NCI-H2227 (cell line): ENCODE measurements around the gene F2RL1.
"Not testable (repeated sequence)": the region's sequence is repeated elsewhere in the genome, so short reads cannot be mapped to it uniquely, and the experiment has no call there.

Experiments
- DNase-seq: peaks from one replicate; lab custom pipeline; 2025; ENCODE audit not compliant: unreplicated experiment; lab: John Stamatoyannopoulos, UW

The F2RL1 gene

DNA sequence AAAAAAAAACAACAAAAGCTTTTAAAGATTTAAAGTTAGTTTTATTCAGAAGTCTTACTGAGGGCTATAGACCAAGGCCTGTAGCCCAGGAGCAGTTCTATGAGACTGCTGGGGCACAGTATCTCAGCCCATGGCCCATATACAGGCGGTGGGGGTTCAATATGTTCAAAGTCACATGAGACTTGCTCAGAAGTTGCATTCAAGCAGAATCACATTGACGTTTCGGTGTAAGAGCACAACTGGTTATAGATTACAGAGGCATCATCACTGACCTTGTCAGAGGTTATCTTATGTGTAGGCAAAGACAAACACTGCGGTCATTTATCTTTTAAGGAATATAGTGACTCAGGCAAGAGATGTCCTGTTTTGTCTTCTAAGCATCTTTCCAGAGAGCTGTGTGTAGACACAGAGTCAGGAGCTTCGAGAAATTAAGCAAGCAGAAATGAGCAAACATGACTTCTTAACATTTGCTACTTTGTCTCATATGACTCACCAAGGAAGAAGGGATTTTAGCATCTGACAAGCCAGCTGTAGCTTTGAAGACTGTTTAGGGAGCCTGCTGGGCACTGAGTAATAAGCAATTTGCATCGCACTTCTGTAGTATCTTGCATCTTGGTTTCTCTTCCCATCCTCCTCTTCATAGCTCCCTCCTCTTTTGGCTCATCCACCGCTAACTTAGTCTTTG lies 12.9 kb upstream of the F2RL1 start:
- no peak for DNase-seq

DNA sequence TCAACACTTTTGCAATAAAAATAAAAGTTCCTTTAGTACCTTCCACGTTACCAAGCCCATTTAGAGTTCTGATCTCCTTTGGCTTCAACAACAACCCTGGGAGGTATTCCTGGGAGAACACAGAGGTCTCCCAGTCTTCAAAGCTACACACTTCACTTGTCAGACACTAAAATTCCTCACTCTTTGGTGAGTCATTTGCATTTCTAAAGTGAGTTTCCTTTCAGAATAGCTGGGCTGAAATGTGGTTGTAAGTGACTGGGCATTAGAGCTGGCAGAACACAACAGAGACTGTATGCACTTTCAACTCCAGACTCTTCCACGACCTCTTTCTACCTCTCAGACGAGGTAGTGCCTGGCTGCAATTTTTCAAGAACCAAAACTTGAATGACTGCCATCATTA lies 11.5 kb upstream of the F2RL1 start:
- DNase-seq, result no peak

DNA sequence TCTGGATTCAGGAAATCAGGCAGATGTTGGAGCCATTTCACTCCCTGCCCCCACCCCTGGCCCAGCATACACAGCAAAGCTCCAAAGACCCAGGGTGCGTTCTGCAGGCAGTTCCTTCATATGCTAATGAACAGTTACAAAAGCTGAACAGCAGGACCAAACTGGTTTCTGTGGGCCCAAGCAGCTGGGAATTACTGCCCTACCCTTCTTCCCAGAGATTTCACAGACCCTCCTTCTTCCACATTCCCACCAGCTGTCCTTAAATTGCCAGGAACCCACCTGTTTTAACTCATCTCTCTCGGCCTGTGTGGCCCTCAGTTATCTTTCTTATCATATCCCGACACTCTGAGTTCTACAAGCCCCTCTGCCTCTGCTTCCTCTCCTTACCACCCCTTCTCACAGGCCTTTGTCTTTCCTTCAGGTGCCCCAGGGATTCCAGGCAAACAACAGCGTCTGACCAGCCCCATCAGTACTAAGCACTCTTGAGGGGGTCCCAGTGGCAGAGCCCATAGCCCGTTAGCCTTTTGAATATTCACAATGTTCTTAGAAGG lies 10.6 kb upstream of the F2RL1 start:
- DNase-seq, result no peak

DNA sequence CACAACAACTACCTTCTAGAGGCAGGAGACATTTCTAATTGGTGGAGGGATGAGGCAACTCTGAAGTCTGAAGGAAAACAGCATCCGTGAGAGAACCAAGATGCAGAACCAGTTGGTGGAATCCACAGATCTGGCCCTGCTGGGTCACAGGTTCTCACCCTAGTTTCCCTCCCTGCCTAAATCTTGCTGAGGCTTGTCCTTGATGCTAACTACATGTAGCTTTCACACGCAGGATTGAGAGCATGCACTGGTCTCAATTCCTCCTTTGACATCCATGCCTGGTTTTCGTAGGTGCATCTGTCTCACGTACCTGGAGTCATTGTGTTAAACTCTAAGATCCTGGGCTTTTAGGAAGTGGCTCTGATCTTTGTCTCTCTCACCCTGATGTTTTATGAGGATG lies 9.7 kb upstream of the F2RL1 start:
- no peak for DNase-seq

DNA sequence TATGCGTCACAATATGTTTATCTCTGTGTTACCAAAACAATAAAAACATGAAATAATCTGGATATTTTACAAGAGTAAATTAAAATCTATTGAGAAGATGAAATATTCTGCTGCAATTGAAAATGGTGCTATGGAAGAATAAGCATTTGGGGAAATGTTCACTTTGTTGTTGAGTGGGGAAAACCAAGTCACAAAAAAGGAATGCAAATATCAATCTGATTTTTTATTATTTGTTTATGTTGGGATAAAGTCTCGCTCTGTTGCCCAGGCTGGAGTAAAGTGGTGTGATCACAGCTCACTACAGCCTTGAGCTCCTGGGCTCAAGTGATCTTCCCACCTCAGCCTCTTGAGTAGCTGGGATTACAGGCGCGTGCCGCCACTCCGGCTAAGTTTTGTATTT lies 8.6 kb upstream of the F2RL1 start:
- DNase-seq, result no peak

DNA sequence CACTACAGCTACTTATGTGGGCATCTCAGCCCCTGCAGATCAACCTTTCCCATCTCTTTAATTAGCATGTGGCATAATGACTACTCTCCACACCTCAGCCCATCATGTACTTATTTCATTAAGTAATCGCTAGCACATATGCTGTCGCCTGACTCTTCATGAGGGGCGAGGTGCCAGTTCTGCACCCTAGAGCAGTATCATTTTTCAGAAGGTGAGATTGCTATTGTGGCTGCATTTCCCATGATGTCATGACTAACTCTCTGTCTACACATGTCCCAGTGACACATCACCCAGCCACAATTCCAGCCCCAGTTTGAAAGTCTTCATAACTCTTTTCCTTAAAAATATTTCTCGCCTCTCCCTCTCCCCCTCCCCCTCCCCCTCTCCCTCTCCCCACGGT lies 7.6 kb upstream of the F2RL1 start:
- DNase-seq, result no peak

DNA sequence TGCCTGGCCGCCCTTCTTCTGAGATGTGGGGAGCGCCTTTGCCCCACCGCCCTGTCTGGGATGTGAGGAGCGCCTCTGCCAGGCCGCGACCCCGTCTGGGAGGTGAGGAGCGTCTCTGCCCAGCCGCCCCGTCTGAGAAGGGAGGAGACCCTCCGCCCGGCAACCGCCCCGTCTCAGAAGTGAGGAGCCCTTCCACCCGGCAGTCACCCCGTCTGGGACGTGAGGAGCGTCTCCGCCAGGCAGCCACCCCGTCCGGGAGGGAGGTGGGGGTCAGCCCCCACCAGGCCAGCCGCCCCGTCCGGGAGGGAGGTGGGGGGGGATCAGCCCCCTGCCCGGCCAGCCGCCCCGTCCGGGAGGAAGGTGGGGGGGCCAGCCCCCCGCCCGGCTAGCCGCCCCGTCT lies 6.6 kb upstream of the F2RL1 start:
- not testable (repeated sequence) for DNase-seq

DNA sequence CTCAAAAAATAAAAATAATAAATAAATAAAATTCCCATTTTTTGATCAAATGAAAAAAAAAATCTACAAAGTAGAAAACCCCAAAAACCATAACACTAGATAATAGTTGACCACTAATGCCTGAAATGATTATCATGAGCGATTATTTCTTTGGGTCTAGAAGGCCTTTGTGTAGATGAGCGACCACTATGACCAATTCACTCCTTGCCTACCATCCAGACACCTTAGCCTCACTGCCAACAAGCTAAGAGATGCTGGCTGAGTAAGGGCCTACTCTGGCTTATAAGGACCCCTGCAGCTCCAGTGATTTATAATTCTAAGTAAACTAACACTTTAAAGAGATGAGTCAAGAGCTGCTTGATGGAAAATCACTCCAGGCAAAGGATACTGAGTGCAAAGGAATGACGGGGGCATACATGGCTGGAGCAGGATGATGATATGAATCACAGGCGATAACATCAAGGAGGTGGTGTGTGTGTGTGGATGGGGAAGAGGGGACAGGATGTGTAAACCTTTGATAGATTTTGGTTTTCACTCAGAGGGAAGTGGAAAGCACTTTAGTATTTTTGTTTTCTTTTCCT lies 4.8 kb upstream of the F2RL1 start:
- no peak for DNase-seq

DNA sequence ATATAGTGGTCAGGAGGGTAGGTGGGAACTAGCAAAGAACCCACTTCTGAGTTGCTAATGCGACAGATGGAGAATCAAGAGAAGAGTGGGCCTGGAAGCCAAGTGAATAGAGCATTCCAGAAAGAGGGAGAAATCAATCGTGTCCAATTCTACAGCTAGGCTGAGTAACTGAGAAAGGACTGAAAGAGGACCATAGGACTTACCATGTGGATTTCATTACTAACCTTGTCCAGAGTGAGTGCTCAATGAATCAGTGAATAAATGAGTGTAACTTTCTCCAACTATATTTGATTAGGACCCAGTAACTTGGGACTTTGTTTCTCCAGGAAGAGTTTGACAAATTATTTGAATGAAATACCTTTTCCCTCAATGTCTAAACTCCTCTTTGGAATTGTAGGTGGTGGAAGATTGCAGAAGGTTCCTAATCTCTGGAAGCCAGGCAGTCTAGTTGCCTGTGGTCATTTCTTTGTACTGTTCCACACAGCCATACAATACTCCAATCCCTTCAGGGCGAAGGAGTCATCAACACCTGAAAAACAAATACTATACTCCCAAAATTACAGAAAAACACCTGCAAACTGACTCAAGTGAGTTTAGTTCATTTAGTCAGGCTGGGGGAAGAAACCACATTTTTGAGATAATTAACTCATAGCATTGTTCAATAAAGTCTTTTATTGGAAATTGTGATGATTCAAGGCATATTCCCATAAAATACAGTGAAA lies 2.6 kb upstream of the F2RL1 start:
- no peak for DNase-seq

DNA sequence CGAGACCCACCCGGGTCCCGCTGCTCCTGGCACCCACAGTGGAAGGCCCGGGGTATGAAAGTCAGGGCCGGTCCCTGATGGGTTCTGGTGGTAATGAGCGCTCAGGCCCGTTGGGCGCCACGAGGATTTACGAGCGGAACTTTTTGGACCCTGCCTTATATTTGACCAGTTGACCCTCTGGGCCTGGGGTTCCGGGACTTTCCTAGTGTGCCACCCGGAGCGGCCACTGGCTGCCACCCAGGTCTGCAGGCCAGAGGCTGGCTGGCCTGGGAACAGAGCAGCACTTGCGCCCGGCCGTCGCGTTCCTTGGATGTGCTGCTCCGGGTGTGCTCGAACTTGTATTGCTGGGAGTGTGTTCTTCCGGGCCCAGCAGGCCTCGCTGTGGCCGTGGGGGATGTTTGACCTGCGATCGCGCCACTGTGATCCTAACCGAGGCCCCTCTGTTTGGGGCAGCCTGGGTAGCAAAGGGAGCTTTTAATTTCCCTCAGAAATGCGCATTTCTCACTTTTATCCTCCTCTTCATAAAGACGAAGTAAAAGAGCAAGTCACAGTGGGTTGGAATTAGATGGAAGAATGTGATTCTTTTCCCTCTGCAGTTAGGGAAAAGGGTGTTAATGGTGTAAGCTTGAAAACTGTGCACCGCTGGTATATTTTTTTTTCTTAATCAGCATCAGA lies 1.2 kb downstream of the F2RL1 start:
- DNase-seq, result no peak

DNA sequence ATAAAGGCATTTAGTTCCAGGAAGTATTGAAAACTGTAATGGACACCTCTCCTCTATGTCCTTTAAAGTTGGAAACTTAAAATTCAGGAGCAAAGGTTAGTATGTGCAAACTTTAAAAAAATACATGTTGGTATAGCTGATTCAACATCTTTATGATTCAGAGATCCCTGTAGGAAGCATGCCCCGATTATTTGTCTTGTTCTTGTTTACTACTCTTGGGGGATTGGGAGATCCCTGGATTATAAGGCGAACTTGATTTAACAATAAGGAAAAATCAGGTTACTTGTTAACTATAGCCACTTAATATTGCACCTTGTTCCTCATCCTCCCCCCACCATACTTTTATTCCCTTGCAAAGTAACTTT lies 1.7 kb downstream of the F2RL1 start:
- DNase-seq, result no peak

DNA sequence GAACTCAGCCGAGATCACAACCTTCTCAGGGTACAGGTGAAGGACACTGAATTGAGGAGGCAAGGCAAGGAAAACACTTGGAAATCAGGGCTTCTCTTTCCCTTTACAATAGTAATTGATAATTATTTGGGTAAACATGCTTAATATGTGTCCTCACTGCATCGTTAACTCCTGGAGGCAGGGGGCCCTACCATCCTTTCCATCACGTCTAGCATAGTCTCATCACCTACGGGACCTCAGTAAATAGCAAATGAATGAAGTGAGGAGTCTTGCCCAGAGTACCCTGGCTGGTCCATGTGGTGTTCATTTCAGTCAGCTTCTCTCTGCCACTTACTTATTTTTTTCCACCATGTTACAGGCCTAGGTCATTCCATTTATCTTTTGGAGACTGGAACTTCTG lies 2.3 kb downstream of the F2RL1 start:
- no peak for DNase-seq

DNA sequence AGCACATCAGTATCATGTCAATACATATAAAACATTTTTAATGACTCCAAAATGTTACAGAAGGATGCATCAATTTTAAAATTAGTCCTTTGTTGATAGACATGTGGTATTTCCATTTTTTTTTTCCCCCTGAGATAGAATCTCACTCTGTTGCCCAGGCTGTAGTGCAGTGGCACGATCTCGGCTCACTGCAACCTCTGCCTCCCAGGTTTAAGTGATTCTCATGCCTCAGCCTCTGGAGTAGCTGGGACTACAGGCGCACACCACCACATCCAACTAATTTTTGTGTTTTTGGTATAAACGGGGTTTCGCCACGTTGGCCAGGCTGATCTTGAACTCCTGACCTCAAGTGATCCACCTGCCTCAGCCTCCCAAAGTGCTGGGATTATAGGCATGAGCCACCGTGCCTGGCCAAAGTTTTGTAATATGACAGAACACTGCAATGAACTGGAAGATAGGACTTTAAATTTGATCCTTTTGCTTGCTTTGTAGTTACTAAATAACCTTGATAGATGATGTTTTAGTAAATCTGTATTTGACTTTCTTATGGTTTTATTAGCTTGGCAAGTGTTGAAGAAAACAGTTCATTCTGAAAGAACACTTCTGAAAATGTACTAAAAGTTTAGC lies 3.4 kb downstream of the F2RL1 start:
- not testable (repeated sequence) for DNase-seq

DNA sequence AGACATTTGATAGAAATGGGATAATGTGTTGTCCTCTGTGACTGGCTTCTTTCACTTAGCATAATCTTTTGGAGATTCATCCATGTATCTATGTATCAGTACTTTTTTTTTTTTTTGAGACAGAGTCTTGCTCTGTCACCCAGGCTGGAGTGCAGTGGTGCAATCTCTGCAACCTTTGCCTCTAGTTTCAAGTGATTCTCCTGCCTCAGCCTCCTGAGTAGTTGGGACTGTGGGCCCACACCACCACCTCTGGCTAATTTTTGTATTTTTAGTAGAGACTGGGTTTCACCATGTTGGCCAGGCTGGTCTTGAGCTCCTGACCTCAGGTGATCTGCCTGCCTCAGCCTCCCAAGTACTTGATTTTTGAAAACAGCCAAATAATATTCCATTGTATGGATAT lies 7.6 kb downstream of the F2RL1 start:
- DNase-seq, result not testable (repeated sequence)

DNA sequence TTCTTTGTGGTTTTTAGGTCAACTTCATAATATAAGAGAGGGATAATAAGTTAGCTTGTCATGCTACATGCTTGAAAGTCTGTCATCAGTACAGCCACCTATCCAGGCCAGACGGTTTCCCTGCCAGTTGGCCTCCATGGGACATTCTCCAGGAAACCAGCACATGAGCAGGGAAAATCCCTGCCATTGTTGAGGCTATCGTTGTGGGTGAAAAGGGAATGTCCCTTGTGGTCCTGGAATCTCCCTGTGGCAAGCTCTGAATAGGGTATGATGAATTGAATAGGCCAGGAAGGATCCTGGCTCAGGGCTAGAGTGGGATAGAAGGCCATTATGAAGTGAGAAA lies 12.3 kb downstream of the F2RL1 start:
- DNase-seq, result no peak

DNA sequence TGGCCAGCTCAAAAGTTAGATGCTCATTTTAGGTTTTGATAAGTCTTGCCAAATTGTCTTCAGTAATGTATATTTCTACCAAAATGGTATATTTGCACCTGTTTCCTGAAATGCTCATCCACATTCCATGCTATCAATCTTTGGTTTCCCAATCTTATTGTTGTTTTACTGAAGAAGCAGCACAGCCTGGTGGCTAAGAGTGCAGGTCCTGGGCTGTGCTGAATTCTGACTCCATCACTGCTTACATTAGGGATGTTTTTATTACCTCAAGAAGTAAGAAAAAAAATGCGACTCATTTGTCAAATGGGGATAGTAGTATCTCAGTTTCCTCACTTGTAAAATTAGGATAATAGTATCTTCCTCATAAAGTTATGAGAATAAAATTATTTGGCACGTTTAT lies 17.4 kb downstream of the F2RL1 start:
- DNase-seq, result no peak

DNA sequence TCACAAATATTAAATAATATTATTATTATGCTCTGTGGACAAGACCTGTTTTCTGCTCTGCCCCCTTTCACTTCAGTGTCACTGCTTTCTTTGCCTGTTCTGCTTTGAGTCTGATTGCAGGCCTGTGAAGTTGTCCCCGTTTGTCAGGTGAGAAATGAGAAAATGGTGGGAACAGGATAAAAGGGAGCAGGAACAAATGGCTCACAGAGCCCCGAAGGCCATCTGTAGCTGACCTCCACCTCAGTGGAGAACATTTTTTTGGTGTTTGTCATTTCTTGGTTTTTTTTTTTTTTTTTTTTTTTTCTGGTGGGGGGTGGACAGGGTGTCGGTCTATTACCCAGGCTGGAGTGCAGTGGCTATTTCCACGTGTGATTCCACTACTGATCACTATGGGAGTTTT lies 17.8 kb downstream of the F2RL1 start:
- DNase-seq, result no peak

DNA sequence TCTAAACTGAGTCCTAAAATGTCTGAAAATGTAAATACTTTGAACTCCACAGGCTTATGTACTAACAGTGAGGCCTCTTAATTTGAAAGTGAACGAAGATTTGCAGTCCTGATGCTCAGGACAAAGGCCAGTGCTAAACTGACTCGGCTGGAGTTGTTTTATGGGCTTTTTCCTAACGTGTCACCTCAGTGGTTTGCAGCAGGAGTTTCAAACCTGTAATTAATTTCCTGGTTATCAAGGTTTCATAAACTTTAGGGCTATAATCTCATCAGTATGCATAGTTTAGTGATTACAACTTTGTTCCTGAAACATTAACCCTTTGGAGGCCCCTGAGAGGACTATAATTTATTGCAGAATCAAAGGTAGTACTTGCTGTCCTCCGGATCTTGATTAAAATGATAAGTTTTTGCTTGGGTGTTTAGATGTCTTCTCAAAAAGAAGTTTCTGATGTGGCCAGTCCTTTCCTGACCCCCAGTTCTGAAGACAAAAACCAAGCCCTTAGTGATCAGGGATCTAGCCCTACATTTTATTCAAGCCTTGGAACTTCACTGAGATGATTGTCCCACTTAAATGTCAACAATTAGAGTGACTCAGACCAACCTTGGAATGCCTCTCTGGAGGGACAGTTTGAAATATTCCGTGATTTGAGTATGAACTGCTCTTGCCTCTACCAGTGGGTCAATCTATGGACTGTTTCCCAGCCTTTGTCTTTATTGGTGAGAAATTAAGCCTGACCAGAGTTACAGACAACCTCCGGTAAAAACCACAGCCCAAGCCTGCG lies 19.8 kb downstream of the F2RL1 start:
- DNase-seq, result no peak

DNA sequence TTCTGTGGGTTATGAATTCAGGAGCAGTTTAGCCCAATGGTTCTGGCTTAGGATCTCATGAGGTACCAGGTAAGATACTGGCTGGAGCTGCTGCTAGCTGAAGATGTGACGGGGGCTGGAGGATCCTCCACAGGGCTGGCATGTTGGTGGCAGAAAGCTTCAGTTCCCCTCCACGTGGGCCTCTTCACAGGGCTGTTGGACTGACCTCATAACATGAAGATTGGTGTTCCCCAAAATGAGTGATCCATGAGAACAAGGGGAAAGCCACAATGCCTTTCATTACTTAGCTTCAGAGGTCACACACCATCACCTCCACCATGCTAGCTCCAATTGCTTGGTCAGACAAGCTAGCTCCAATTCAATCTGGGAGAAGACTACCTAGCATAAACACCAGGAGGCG lies 22.5 kb downstream of the F2RL1 start:
- no peak for DNase-seq

DNA sequence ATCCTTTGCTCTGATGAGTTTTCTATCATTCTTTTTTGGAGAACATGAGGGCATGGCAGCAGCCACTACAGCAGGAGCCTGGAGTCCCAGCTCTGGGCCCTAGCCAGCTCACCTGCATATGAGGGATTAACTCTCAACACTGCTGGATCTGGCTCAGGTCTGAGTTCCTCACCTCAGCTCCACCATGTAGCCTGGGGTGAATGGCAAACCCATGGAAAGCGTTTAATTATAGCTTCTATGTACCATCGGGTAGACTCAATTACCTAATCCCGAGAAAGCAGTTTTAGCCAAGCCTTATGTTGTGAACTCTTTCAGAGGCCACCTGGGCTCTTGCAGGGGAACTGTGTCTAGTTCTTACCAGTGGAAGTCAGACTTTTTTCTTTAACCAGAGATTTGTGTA lies 27.1 kb downstream of the F2RL1 start:
- no peak for DNase-seq
